Measurements from ENCODE around the gene MTARC2. TPM values are rescaled to one million over a fixed set of nuclear protein-coding genes. Genes with fewer than 3 reads are reported as not detected.

Gene MTARC2
- 1.7 and 2.6 TPM in 2 replicates for total RNA-seq

- Histone ChIP-seq H3K36me3 (ENCODE audit: control insufficient read depth, insufficient read depth, low read length) (no peaks in the 10 kb centered on the region), H3K4me3 (ENCODE audit: low read depth, low read length) (peak within 1 kb of the TSS; percentile 52), H3K27me3 (ENCODE audit: control insufficient read depth, insufficient read depth, low read length) (no peaks in the 10 kb centered on the region)
- TF ChIP-seq CTCF (IDR thresholded peaks at IDR 0.05; ENCODE audit: insufficient read depth, low read length, severe bottlenecking), result no peak
- no peak for FAIRE-seq
- peak; percentile 57 for DNase-seq (ENCODE audit: low read depth)
Measured at GRCh38 chr1:220748089-220748934, at the start of gene MTARC2. Gene MTARC2, plus strand, starts transcription at chr1:220748322. Its CDS starts 210 bp downstream, at chr1:220748532.

- Histone ChIP-seq H3K4me3 (ENCODE audit: low read depth, low read length) (no peak overlapping the region), H3K27me3 (ENCODE audit: control insufficient read depth, insufficient read depth, low read length) (no peaks in the 10 kb centered on the region), H3K36me3 (ENCODE audit: control insufficient read depth, insufficient read depth, low read length) (no peaks in the 10 kb centered on the region)
- DNase-seq (ENCODE audit: low read depth), result no peak
- TF ChIP-seq CTCF (IDR thresholded peaks at IDR 0.05; ENCODE audit: insufficient read depth, low read length, severe bottlenecking), result no peak
- no peak for FAIRE-seq
Measured at GRCh38 chr1:220698607-220699016, 49.5 kb upstream of the MTARC2 start.

GRCh38 chr1:220699044-220699443 is 49.1 kb upstream of the MTARC2 start:
- no peak overlapping the region for H3K4me3 ChIP-seq (ENCODE audit: low read depth, low read length)
- no peak for DNase-seq (ENCODE audit: low read depth)
- no peak for FAIRE-seq

DNA sequence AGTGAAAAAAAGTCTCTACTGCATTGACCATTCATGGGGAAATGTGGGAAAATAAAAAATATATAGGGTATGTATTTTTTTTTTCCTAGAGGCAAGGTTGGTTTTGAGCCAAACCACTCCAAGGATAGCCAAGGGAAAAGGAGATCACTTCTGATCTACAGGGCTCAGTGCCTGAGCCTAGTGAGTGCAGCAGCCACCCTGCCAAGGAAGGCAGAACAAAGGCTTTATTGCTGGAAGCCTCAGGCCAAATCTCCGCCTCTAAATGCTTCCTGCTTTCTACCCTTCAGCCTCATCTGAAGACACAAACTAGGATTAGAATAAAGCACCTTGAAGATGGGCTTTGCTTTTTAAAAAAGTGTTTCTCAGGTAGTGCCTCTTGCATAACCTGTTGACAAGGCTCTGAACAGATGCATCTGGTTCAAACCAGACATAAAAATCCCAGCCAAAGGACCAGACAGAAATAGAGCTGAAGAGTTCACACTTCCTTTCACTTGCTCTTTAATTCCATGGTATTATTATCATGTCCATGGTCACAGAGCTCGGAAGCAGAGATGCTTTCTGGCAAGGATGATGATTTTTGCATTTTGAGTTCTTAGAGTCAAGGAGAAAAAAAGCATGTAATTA is 47.5 kb upstream of the MTARC2 start:
- TF ChIP-seq CTCF (IDR thresholded peaks at IDR 0.05; ENCODE audit: insufficient read depth, low read length, severe bottlenecking), result no peak
- H3K36me3 ChIP-seq (ENCODE audit: control insufficient read depth, insufficient read depth, low read length), result no peaks in the 10 kb centered on the region
- FAIRE-seq (no peak), DNase-seq (ENCODE audit: low read depth) (no peak)
- H3K27me3 ChIP-seq (ENCODE audit: control insufficient read depth, insufficient read depth, low read length), result no peaks in the 10 kb centered on the region
- H3K4me3 ChIP-seq (ENCODE audit: low read depth, low read length), result no peak overlapping the region

More at GRCh38 chr1:220699044-220699443, 49.1 kb upstream of the MTARC2 start:
- no peak for TF ChIP-seq CTCF (IDR thresholded peaks at IDR 0.05; ENCODE audit: insufficient read depth, low read length, severe bottlenecking)
- Histone ChIP-seq H3K36me3 (ENCODE audit: control insufficient read depth, insufficient read depth, low read length) (no peaks in the 10 kb centered on the region), H3K27me3 (ENCODE audit: control insufficient read depth, insufficient read depth, low read length) (no peaks in the 10 kb centered on the region)

DNA sequence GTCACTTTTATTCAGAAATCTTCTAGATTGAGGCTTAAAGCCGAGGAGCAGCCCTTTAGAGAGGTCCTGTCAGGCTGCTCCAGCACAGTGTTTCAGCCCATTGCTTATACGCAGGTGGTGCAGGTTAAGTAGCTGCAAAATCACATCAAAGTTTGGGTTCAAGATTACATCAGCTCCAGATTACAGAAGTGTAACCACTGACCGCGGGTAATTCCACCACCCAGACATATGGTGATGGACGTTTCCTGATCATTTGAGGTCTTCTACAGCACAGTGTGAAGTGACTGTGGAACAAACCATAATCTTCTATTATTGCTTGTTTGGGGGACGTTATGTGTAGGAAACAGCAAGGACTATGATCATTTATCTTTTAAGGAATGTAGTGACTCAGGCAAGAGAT is 46.1 kb upstream of the MTARC2 start:
- FAIRE-seq, result peak; percentile 80
- Histone ChIP-seq H3K27me3 (ENCODE audit: control insufficient read depth, insufficient read depth, low read length) (no peaks in the 10 kb centered on the region), H3K36me3 (ENCODE audit: control insufficient read depth, insufficient read depth, low read length) (no peaks in the 10 kb centered on the region), H3K4me3 (ENCODE audit: low read depth, low read length) (no peak overlapping the region)
- TF ChIP-seq CTCF (IDR thresholded peaks at IDR 0.05; ENCODE audit: insufficient read depth, low read length, severe bottlenecking), result no peak
- DNase-seq (ENCODE audit: low read depth), result no peak
